IMR-90 (cell line): ENCODE measurements around the gene DLK2. TPM values are rescaled to one million over a fixed set of nuclear protein-coding genes. Genes with fewer than 3 reads are reported as not detected.

Experiments
- ATAC-seq: fragments of 200-7000 bp; cut with Tn5 transposase; 2 replicates; pipeline ENCODE4 v1.9.1; 2020; ENCODE audit warnings: low read depth, mild to moderate bottlenecking, moderate library complexity
- BruUV-seq: library from RNA; stranded (reverse); fragments of 400-500 nt; replicated peaks from 2 replicates; lab custom pipeline; 2021; lab: Mats Ljungman, UMichigan
- CTCF ChIA-PET: fragments of 300-600 bp; formaldehyde crosslinking; extraction: SDS; loops from one replicate; lab custom pipeline; 2021; ENCODE audit warnings: antibody characterized with exemption; lab: Yijun Ruan, JAX
- POLR2A ChIA-PET: fragments of 300-600 bp; sonication (Branson Sonifier 250); formaldehyde crosslinking; loops from one replicate; lab custom pipeline; 2022; ENCODE audit warnings: antibody characterized with exemption; ENCODE audit not compliant: unreplicated experiment; lab: Charles Lee
- DNase-seq: peaks from one replicate; pipeline ENCODE4 v3.0.0; 2013
- H2AFZ ChIP-seq: replicated peaks from 2 replicates; pipeline ENCODE3; 2013; ENCODE audit warnings: low read length, mild to moderate bottlenecking; ENCODE audit not compliant: poor library complexity
- H2AK5ac ChIP-seq: 2 replicates; pipeline ENCODE4 v1.6.1; 2013; ENCODE audit warnings: low read depth, low read length, inconsistent platforms
- H2AK9ac ChIP-seq: replicated peaks from 2 replicates; pipeline ENCODE3; 2013; ENCODE audit warnings: mild to moderate bottlenecking, low read depth, low read length, moderate library complexity; ENCODE audit not compliant: poor library complexity
- H2BK120ac ChIP-seq: 2 replicates; pipeline ENCODE4 v1.6.1; 2013; ENCODE audit warnings: low read depth, low read length, inconsistent platforms
- H2BK15ac ChIP-seq: 3 replicates; pipeline ENCODE4 v1.6.1; 2013; ENCODE audit warnings: low read depth, low read length, inconsistent platforms
- H2BK20ac ChIP-seq: 2 replicates; pipeline ENCODE4 v1.6.1; 2013; ENCODE audit warnings: low read depth, mild to moderate bottlenecking, inconsistent platforms, low read length, moderate library complexity
- H2BK5ac ChIP-seq: 2 replicates; pipeline ENCODE4 v1.6.1; 2013; ENCODE audit warnings: mild to moderate bottlenecking, low read depth, low read length, inconsistent platforms; ENCODE audit not compliant: poor library complexity, severe bottlenecking
- H3K14ac ChIP-seq: replicated peaks from 2 replicates; pipeline ENCODE4 v1.6.1; 2013; ENCODE audit warnings: low read depth, low read length, inconsistent platforms
- H3K18ac ChIP-seq: 2 replicates; pipeline ENCODE4 v1.6.1; 2013; ENCODE audit warnings: low read depth, low read length, control low read depth
- H3K23ac ChIP-seq: 2 replicates; pipeline ENCODE4 v1.6.1; 2013; ENCODE audit warnings: low read depth, low read length, inconsistent platforms
- H3K27ac ChIP-seq: 2 replicates; pipeline ENCODE4 v1.5.1; 2013; ENCODE audit warnings: mild to moderate bottlenecking, control low read depth, low read length; ENCODE audit not compliant: insufficient read depth
- H3K27me3 ChIP-seq: 2 replicates; pipeline ENCODE4 v1.6.1; 2013; ENCODE audit warnings: low read length; ENCODE audit not compliant: control insufficient read depth, insufficient read depth
- H3K36me3 ChIP-seq: 2 replicates; pipeline ENCODE4 v1.6.1; 2013; ENCODE audit warnings: low read length, mixed read lengths; ENCODE audit not compliant: control insufficient read depth, insufficient read depth
- H3K4ac ChIP-seq: 2 replicates; pipeline ENCODE4 v1.6.1; 2013; ENCODE audit warnings: low read depth, low read length, inconsistent platforms
- H3K4me1 ChIP-seq: 2 replicates; pipeline ENCODE4 v1.6.1; 2013; ENCODE audit warnings: low read length, mixed read lengths; ENCODE audit not compliant: control insufficient read depth, insufficient read depth
- H3K4me2 ChIP-seq: 2 replicates; pipeline ENCODE4 v1.6.1; 2013; ENCODE audit warnings: low read depth, mild to moderate bottlenecking, control low read depth, low read length, moderate library complexity
- H3K4me3 ChIP-seq: 2 replicates; pipeline ENCODE4 v1.5.1; 2013; ENCODE audit warnings: low read depth, mild to moderate bottlenecking, control low read depth, low read length, moderate library complexity; ENCODE audit not compliant: insufficient read depth
- H3K56ac ChIP-seq: 2 replicates; pipeline ENCODE4 v1.6.1; 2013; ENCODE audit warnings: low read length, inconsistent platforms; ENCODE audit not compliant: insufficient read depth; ENCODE audit errors: extremely low read depth
- H3K79me1 ChIP-seq, 2 experiments: 2 replicates each; pipeline ENCODE4 v1.6.1; 2013; ENCODE audit warnings: low read length in 2 of 2, inconsistent platforms in 1 of 2, low read depth in 1 of 2
- H3K9ac ChIP-seq: 2 replicates; pipeline ENCODE4 v1.6.1; 2013; ENCODE audit warnings: low read depth, low read length, control low read depth
- H3K9me1 ChIP-seq: 2 replicates; pipeline ENCODE4 v1.6.1; 2013; ENCODE audit warnings: low read length, inconsistent platforms; ENCODE audit not compliant: insufficient read depth
- H3K9me3 ChIP-seq: 2 replicates; pipeline ENCODE4 v1.6.1; 2013; ENCODE audit warnings: low read length; ENCODE audit not compliant: control insufficient read depth, insufficient read depth
- H4K20me1 ChIP-seq: 2 replicates; pipeline ENCODE4 v1.6.1; 2013; ENCODE audit warnings: low read length, inconsistent platforms; ENCODE audit not compliant: insufficient read depth
- H4K5ac ChIP-seq: 2 replicates; pipeline ENCODE4 v1.6.1; 2013; ENCODE audit warnings: mild to moderate bottlenecking, low read depth, low read length, control low read depth
- H4K8ac ChIP-seq, 2 experiments: 2 replicates each; pipeline ENCODE4 v1.6.1; 2013; ENCODE audit warnings: low read depth in 2 of 2, low read length in 2 of 2, control low read depth in 1 of 2, inconsistent platforms in 1 of 2
- H4K91ac ChIP-seq: 2 replicates; pipeline ENCODE4 v1.6.1; 2013; ENCODE audit warnings: low read depth, low read length, inconsistent platforms; ENCODE audit not compliant: insufficient read depth
- BHLHE40 ChIP-seq: fragments of 150-350 bp; IDR thresholded peaks from 2 replicates; pipeline ENCODE4 v1.6.1; 2016; ENCODE audit warnings: mild to moderate bottlenecking, low read depth, low read length
- CEBPB ChIP-seq: IDR thresholded peaks from 2 replicates; pipeline ENCODE4 v1.6.1; 2012; ENCODE audit warnings: low read depth, low read length, improper control_type of control experiment
- CHD1 ChIP-seq: IDR thresholded peaks from 2 replicates; pipeline ENCODE4 v1.6.1; 2012; ENCODE audit warnings: low read depth, low read length, improper control_type of control experiment
- FOS ChIP-seq: fragments of 150-350 bp; IDR thresholded peaks from 2 replicates; pipeline ENCODE4 v1.6.1; 2016; ENCODE audit warnings: low read depth, low read length
- MAFK ChIP-seq: IDR thresholded peaks from 2 replicates; pipeline ENCODE4 v1.6.1; 2012; ENCODE audit warnings: low read depth, low read length, improper control_type of control experiment
- MAZ ChIP-seq: IDR thresholded peaks from 2 replicates; pipeline ENCODE4 v1.6.1; 2012; ENCODE audit warnings: low read depth, mild to moderate bottlenecking, low read length, improper control_type of control experiment, moderate library complexity, borderline replicate concordance
- MXI1 ChIP-seq: IDR thresholded peaks from 2 replicates; pipeline ENCODE4 v1.6.1; 2012; ENCODE audit warnings: low read depth, mild to moderate bottlenecking, low read length, moderate library complexity, borderline replicate concordance
- NFE2L2 ChIP-seq: fragments of 150-350 bp; IDR thresholded peaks from 2 replicates; pipeline ENCODE4 v1.6.1; 2016; ENCODE audit warnings: low read depth, mild to moderate bottlenecking, low read length
- POLR2A ChIP-seq: IDR thresholded peaks from 2 replicates; pipeline ENCODE4 v1.6.1; 2012; ENCODE audit warnings: mild to moderate bottlenecking, low read depth, low read length
- RAD21 ChIP-seq: IDR thresholded peaks from 2 replicates; pipeline ENCODE4 v1.6.1; 2012; ENCODE audit warnings: low read length, improper control_type of control experiment
- RCOR1 ChIP-seq: IDR thresholded peaks from 2 replicates; pipeline ENCODE4 v1.6.1; 2012; ENCODE audit warnings: mild to moderate bottlenecking, low read length, improper control_type of control experiment; ENCODE audit not compliant: insufficient replicate concordance
- RFX5 ChIP-seq: IDR thresholded peaks from 2 replicates; pipeline ENCODE4 v1.8.0; 2012; ENCODE audit warnings: low read depth, mild to moderate bottlenecking, low read length, moderate library complexity
- SMC3 ChIP-seq: fragments of 150-350 bp; IDR thresholded peaks from 2 replicates; pipeline ENCODE4 v1.6.1; 2016; ENCODE audit warnings: low read depth, mild to moderate bottlenecking, antibody characterized with exemption, low read length, moderate library complexity
- WGBS, 2 experiments: methylation state at CpG; one replicate each; pipeline versions ENCODE4 v1.1.5 to v1.1.7; 2013; ENCODE audit warnings: missing lambda C conversion rate in 2 of 2; ENCODE audit not compliant: insufficient read length in 1 of 2; ENCODE audit errors: extremely low coverage in 2 of 2; 5-methylcytosine and 5-hydroxymethylcytosine counted together
- dilution Hi-C: fragments of 300-500 bp; cut with HindIII; formaldehyde crosslinking; loops from one replicate; pipeline ENCODE4 v1.14.3; 2018; ENCODE audit warnings: low sequenced_read_pairs; ENCODE audit not compliant: unreplicated experiment
- in situ Hi-C: fragments of 300-500 bp; cut with MboI; formaldehyde crosslinking; loops from 3 replicates; pipeline ENCODE4 v1.14.3; 2019; ENCODE audit warnings: low sequenced_read_pairs, inconsistent platforms, mixed read lengths
- intact Hi-C: fragments of 100-400 bp; cut with micrococcal nuclease; formaldehyde crosslinking; loops from 2 replicates; pipeline ENCODE4 v1.10.0; 2022
- polyA plus RNA-seq, 3 experiments: library from polyadenylated mRNA; depleted of rRNA; stranded (reverse); fragments of >200 nt; gene quantifications; 2 replicates each; pipeline ENCODE4 v1.2.3, GENCODE V29; 2012; ENCODE audit warnings: low replicate concordance in 1 of 3
- total RNA-seq: library from RNA; depleted of rRNA; stranded (reverse); fragments of >200 nt; gene quantifications from 2 replicates; pipeline ENCODE4 v1.2.3, GENCODE V29; 2012
- TF ChIP-seq, protein P1 (sequence below): fragments of 150-350 bp; IDR thresholded peaks from 2 replicates; pipeline ENCODE4 v1.6.1; 2017; ENCODE audit warnings: mild to moderate bottlenecking, antibody characterized with exemption, low read length, low read depth
- TF ChIP-seq, protein P2 (sequence below): fragments of 150-350 bp; IDR thresholded peaks from 2 replicates; pipeline ENCODE4 v1.6.1; 2016; ENCODE audit warnings: low read depth, mild to moderate bottlenecking, low read length, moderate library complexity, borderline replicate concordance
- TF ChIP-seq, protein P3 (sequence below): conservative IDR thresholded peaks from 2 replicates; pipeline ENCODE4 v1.5.1; 2012; ENCODE audit warnings: mild to moderate bottlenecking, low read depth, low read length, improper control_type of control experiment

The DLK2 gene
- total and polyA plus RNA-seq, 2 of the 4 experiments (the other 2 are of a cell fraction), result 0.90 to 2.8 TPM

DNA sequence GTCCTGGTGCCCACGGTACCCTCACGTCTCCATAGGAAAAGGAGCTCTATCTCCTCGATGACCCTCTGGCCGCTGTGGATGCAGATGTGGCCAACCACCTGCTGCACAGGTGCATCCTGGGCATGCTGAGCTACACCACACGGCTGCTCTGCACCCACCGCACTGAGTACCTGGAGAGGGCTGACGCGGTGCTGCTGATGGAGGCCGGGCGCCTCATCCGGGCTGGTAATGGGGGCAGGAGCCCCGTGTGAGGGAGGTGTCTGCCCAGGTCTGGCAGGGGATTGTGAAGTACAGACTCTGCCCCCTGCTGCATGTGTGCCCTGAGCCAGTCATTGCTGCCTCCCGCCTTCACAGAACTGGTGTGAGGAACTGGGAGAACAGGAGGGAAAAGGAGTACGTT is 12.4 kb downstream of the DLK2 start:
- no peak overlapping the region for H3K23ac ChIP-seq
- ChIA-PET CTCF (interaction anchor here (0.6 kb wide), 1 partner anchor 42 kb away, joined by 3 read pairs; no protein-coding TSS in a partner anchor), POLR2A (no interaction called here)

More for the DNA sequence above, 12.4 kb downstream of the DLK2 start:
- Histone ChIP-seq H2BK15ac (no peak overlapping the region), H3K4me2 (no peak overlapping the region), H3K9me3 (no peaks in the 10 kb centered on the region), H3K56ac (no peak overlapping the region), H3K14ac (no peak overlapping the region), H4K20me1 (no peaks in the 10 kb centered on the region; the same call in 1 of the 2 replicates), H2AK5ac (no peak overlapping the region), H2BK120ac (no peak overlapping the region), H3K36me3 (peaks cover 44% of the 10 kb centered on the region), H4K5ac (no peak overlapping the region), H3K4ac (no peak overlapping the region), H3K4me3 (no peak overlapping the region), H3K79me1 (no peaks in the 10 kb centered on the region), H2AFZ (no peak overlapping the region), H3K9me1 (no peaks in the 10 kb centered on the region), H4K91ac (no peak overlapping the region), H4K8ac (no peak overlapping the region), H3K27me3 (no peaks in the 10 kb centered on the region), H3K27ac (no peak overlapping the region), H3K9ac (no peak overlapping the region), H2BK20ac (no peak overlapping the region), H2BK5ac (no peak overlapping the region), H2AK9ac (no peak overlapping the region), H3K18ac (no peak overlapping the region), H3K4me1 (no peaks in the 10 kb centered on the region)
- no peak for DNase-seq
- dilution Hi-C loops (no loop called here), in situ Hi-C loops (loop anchor here (10.0 kb wide), 1 partner anchor 52 kb away; no protein-coding TSS in a partner anchor), intact Hi-C loops (no loop called here)
- BruUV-seq, result no TSS peak
- TF ChIP-seq RCOR1, result no peak
- no peak for TF ChIP-seq NFE2L2
- TF ChIP-seq RFX5, result no peak
- no peak for TF ChIP-seq FOS
- no peak for TF ChIP-seq SMC3
- TF ChIP-seq POLR2A, result no peak
- TF ChIP-seq CEBPB, result no peak
- TF ChIP-seq, protein P1, sequence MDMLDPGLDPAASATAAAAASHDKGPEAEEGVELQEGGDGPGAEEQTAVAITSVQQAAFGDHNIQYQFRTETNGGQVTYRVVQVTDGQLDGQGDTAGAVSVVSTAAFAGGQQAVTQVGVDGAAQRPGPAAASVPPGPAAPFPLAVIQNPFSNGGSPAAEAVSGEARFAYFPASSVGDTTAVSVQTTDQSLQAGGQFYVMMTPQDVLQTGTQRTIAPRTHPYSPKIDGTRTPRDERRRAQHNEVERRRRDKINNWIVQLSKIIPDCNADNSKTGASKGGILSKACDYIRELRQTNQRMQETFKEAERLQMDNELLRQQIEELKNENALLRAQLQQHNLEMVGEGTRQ, result no peak
- TF ChIP-seq MXI1, result no peak
- TF ChIP-seq, protein P2, sequence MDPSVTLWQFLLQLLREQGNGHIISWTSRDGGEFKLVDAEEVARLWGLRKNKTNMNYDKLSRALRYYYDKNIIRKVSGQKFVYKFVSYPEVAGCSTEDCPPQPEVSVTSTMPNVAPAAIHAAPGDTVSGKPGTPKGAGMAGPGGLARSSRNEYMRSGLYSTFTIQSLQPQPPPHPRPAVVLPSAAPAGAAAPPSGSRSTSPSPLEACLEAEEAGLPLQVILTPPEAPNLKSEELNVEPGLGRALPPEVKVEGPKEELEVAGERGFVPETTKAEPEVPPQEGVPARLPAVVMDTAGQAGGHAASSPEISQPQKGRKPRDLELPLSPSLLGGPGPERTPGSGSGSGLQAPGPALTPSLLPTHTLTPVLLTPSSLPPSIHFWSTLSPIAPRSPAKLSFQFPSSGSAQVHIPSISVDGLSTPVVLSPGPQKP, result no peak
- TF ChIP-seq MAFK, result no peak
- no peak for TF ChIP-seq CHD1
- TF ChIP-seq MAZ, result no peak
- TF ChIP-seq, protein P3, sequence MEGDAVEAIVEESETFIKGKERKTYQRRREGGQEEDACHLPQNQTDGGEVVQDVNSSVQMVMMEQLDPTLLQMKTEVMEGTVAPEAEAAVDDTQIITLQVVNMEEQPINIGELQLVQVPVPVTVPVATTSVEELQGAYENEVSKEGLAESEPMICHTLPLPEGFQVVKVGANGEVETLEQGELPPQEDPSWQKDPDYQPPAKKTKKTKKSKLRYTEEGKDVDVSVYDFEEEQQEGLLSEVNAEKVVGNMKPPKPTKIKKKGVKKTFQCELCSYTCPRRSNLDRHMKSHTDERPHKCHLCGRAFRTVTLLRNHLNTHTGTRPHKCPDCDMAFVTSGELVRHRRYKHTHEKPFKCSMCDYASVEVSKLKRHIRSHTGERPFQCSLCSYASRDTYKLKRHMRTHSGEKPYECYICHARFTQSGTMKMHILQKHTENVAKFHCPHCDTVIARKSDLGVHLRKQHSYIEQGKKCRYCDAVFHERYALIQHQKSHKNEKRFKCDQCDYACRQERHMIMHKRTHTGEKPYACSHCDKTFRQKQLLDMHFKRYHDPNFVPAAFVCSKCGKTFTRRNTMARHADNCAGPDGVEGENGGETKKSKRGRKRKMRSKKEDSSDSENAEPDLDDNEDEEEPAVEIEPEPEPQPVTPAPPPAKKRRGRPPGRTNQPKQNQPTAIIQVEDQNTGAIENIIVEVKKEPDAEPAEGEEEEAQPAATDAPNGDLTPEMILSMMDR, result no peak
- no peak for TF ChIP-seq RAD21
- TF ChIP-seq BHLHE40, result no peak
- 95% methylated on average over 10 of the region's 14 CpGs; no CpG with 5 or more reads in 1 of the 2 experiments for WGBS, 2 experiments
- ATAC-seq, result no peak
